HG03521 (cell line): Measurements from ENCODE around the gene PRAMEF15.
"Not testable (repeated sequence)": the region's sequence is repeated elsewhere in the genome, so short reads cannot be mapped to it uniquely, and the experiment has no call there.

Experiments
- ATAC-seq: cut with Tn5 transposase; IDR thresholded peaks from one replicate; pipeline ENCODE4 v1.9.1; 2021; ENCODE audit warnings: mild to moderate bottlenecking, moderate library complexity; ENCODE audit not compliant: unreplicated experiment

The PRAMEF15 gene

GRCh38 chr1:13315281-13315680, at the start of gene PRAMEF15:
PRAMEF15 (plus strand) TSS chr1:13315581; CDS start chr1:13318408, 2,827 bp downstream.
- ATAC-seq = not testable (repeated sequence)

DNA sequence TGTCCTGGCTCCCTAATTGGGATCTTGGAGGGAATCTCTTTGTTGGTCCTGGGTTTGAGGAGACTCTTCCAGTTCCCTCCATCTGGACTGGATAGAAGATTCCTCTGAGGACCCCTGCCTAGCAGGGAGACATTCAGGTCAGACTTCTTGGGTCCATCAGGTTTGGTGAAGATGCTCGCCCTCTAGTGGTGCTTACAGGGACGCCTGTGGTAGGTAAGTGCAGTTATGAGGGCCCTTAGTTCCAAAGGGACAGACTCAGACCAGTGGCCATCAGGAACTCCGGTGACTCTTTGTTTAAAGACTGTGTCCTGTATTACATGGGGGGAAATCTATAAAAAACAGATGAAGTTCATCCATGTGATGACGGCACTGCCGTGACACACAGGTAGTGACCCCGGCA, 38.4 kb upstream of the PRAMEF15 start:
- not testable (repeated sequence) for ATAC-seq

GRCh38 chr1:13279617-13280016, 35.8 kb upstream of the PRAMEF15 start:
- ATAC-seq = not testable (repeated sequence)

DNA sequence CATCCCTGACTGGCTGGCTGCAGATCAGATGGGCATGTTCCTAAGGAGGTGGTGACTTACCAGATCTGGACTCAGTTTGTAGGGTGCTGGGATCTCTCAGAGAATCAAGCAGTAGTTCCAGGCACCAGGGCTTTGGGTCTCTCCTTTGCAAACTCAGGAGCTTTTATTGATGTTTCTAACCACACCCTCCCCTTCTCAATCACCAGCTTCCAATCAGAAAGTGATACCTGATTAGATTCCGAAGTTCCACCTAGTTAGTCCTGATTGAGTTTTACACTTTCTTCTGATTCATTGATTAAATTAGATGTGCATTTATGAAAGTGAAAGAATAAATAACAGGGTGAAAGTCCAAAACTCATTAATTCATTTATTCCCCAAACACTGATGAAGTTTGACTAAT, 30.3 kb upstream of the PRAMEF15 start, which contains the start of gene PRAMEF8:
TSS of gene PRAMEF8 (minus strand) at position 101 of the 400 bp plus-strand sequence. CDS start 1,046 bp downstream, outside the sequence.
- ATAC-seq = not testable (repeated sequence)

DNA sequence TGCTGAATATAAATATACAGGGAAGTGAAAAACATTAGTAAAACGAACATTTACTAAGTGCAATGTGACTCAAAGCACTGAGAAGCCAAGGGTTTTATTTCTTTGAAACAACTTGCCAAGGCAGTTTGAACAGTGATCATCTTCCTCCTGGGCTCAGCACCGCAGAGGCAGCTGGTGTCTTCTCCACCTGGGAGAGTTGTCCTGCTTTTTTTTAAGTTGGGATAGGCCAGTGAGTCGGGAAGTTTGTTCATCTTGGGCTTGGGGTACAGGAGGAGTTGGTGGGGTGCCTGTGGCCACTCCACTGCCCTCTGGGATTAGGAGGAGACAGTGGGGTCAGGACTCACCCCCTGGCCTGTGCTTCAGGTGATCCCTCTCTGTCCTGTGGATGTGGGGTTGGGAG, 26.4 kb upstream of the PRAMEF15 start:
- ATAC-seq = not testable (repeated sequence)

GRCh38 chr1:13297216-13297931, 18.0 kb upstream of the PRAMEF15 start:
- ATAC-seq = not testable (repeated sequence)

DNA sequence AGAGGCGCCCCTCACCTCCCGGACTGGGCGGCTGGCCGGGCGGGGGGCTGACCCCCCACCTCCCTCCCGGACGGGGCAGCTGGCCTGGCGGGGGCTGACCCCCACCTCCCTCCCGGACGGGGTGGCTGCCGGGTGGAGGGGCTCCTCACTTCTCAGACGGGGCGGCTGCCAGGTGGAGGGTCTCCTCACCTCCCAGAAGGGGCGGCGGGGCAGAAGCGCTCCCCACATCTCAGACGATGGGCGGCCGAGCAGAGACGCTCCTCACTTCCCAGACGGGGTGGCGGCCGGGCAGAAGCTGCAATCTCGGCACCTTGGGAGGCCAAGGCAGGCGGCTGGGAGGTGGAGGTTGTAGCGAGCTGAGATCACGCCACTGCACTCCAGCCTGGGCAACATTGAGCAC, 16.7 kb upstream of the PRAMEF15 start:
- ATAC-seq = not testable (repeated sequence)

DNA sequence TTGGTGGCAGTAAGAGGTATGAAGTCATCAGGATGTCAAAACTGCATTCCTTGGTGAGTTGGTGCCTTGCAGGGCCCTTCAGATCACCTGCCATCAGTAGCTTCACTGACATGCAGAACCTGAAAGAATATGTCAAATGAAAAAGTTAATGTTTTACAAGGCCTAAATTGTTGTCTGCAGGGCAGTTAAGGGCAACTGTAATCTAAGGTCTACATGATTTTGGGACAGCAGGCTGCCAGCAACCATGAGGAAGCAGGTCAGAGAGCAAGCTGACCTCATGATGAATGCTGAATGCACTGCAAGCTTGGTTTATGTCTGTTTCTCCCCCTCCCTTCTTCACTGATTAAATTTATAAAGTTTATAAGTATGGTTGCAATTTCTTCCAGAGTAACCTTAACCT, 13.2 kb upstream of the PRAMEF15 start:
- ATAC-seq = not testable (repeated sequence)

GRCh38 chr1:13303239-13303638, 12.1 kb upstream of the PRAMEF15 start, which contains the start of gene PRAMEF33:
PRAMEF33 (plus strand) TSS chr1:13303539; CDS start chr1:13305955, 2,416 bp downstream.
- ATAC-seq = not testable (repeated sequence)

GRCh38 chr1:13342496-13342895, 27.1 kb downstream of the PRAMEF15 start:
- ATAC-seq = not testable (repeated sequence)

DNA sequence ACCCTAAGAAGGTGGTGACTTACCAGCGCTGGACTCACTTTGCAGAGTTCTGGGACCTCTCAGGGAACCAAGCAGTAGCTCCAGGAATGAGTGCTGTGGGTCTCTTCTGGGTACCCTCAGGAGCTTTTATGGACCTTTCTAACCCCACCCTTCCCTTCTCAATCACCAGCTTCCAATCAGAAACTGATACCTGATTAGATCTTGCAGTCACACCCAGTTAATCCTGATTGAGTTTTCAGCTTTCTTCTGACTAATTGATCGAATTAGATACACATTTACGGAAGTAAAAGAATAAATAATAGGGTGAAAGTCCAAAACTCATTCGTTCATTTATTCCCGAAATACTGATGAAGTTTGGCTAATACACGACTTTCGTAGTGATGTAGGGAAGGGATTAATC, 31.7 kb downstream of the PRAMEF15 start, which contains the start of gene PRAMEF14:
TSS of gene PRAMEF14 (minus strand) at position 101 of the 400 bp plus-strand sequence. CDS start 1,820 bp downstream, outside the sequence.
- not testable (repeated sequence) for ATAC-seq

- ATAC-seq = not testable (repeated sequence)
Observed at GRCh38 chr1:13353476-13353875, 38.1 kb downstream of the PRAMEF15 start.

DNA sequence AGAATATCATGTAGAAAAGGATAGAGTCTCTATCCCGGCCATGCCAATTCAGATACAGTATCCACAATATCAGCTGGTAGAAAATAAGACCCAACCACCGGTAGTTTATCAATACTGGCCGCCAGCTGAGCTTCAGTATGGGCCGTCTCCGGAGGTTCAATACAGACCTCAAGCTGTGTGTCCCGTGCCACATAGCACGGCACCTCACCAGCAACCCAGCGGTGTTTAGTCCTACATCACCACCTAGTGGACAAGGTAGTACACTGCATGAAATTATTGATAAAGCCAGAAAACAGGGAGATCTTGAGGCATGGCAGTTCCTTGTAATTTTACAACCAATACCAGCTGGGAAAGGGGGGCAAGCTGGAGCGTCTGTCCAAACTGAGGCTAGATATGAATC, 39.1 kb downstream of the PRAMEF15 start:
- not testable (repeated sequence) for ATAC-seq

GRCh38 chr1:13356774-13357173, 41.4 kb downstream of the PRAMEF15 start:
- ATAC-seq = not testable (repeated sequence)

DNA sequence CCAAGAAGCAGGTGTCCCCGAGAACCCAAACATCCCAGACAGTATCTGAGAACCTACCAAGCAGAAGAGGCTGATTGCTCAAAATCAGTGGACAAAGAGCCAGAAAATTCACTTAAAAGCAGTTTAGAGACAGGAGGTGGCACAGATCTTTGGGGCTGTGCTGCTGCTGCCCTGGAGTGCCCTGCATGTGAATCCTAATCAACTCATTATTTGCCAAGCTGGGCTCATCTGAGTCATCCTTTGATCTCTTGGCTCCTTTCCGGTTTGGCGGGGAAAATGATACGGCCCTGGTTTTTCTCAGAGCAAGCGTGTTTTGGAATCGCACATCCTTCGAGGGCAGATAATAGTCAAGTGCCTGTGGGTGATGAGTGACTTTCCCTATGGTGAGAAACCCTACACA, 47.0 kb downstream of the PRAMEF15 start:
- ATAC-seq = not testable (repeated sequence)

- ATAC-seq = not testable (repeated sequence)
Observed at GRCh38 chr1:13364928-13365327, 49.5 kb downstream of the PRAMEF15 start.

- not testable (repeated sequence) for ATAC-seq
Observed at GRCh38 chr1:13366536-13366935, 51.2 kb downstream of the PRAMEF15 start.

GRCh38 chr1:13368544-13368943, 53.2 kb downstream of the PRAMEF15 start:
- not testable (repeated sequence) for ATAC-seq
